Right kidney (tissue), 1 donor: ENCODE results near the gene PAFAH2.

Source experiments
- DNase-seq: peaks from one replicate; pipeline ENCODE4 v3.0.0-alpha.2; 2016

The PAFAH2 gene

DNA sequence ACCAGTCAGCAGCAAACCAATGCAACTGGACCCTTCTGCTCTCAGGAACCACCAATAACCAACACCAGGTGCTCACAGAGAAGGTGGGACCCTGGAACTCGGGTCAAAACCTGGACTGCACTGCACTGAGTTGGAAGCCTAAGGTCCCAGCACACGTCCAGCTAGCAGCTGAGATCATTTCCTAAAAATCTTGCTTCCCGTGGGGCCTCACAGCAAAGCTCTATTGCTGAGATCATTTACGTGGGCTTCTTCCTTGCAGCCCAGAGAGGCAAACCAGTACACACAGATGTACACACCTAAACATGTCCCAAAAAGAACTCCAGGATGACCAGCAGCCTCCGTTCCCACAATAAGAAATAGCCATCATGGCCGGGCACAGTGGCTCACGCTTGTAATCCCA lies 68.8 kb downstream of the PAFAH2 start:
- no peak for DNase-seq

DNA sequence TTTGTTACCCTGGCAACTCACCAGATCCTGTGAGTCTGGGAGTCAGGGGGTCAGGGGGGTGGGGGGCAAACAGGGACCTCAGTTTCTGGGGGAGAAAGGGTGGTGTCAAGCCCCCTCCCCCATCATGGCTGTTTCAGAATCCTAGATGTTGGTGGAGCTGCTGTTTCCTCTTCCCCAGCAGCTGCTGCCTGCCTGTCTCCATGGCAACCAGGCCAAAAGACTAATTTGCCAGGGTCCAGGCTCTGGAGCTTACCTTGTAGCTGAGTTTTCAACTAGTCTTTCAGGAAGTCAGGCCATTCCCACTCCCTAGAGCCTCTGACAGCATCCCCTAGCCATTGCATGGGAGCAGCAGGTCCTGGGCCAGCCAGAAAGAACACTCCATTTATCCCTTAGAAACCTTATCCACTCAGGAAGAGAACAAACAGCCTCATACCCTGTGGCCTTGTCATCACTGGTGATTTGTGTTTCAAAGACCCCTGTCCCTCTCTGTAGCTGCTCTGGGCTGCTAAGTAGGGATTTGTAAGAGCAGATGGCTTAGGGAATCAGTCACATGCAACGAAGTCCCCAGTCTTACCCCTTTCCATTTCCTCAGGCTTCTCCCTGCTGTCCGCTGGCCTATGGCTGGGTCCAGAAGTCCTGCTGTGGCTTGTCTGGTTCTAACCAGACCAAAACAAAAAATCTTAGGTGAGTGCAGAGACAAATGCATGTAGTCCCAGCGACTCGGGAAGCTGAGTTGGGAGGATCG lies 70.2 kb downstream of the PAFAH2 start:
- DNase-seq: no peak

- DNase-seq: no peak
These were observed 70.9 kb downstream of the PAFAH2 start for GRCh38 chr1:25926731-25927496.

- DNase-seq: no peak
These were observed 73.4 kb downstream of the PAFAH2 start for GRCh38 chr1:25924454-25924853.

GRCh38 chr1:25922971-25923552 lies 74.8 kb downstream of the PAFAH2 start:
- DNase-seq: peak; percentile 85

- DNase-seq: peak; percentile 84
These were observed 75.5 kb downstream of the PAFAH2 start for GRCh38 chr1:25922056-25922970.

DNA sequence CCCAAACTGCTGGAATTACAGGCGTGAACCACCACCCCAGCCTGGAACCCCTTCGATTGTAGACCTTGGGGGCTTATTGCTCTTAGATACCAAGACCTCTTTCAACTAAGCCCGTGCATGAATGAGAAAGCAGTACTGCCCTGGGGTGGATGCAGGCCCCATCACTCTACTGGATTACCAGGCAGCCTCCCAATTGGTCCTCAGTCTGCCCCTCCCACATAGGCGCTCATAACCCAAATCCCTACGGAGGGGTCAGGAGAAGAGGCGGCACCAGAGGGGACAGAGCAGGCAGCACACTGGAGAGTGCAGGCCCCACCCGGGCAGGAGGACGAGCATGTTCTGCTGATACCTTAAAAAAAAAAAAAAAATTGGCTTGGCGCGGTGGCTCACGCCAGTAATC lies 79.2 kb downstream of the PAFAH2 start:
- DNase-seq: no peak

GRCh38 chr1:25917996-25918395 lies 79.9 kb downstream of the PAFAH2 start:
- DNase-seq: no peak

DNA sequence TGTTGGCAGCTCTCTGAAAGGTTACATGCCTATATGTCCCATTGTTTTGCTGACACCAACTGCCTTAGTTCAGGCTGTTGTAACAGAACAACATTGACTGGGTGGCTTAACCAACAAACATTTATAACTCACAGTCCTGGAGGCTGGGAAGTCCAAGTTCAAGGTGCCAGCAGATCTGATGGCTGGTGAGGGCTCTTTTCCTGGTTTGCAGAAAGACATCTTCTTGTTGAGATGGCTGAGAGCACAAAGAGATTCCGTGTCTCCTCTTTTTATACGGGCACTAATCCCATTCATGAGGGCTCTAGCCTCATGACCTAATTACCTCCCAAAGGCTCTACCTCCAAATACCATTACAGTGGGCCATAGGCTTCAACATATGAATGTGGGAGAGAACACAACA lies 81.4 kb downstream of the PAFAH2 start:
- no peak for DNase-seq

- no peak for DNase-seq
These were observed 83.5 kb downstream of the PAFAH2 start for GRCh38 chr1:25914074-25914995.

- DNase-seq: no peak
These were observed 84.7 kb downstream of the PAFAH2 start for GRCh38 chr1:25913206-25913605.

DNA sequence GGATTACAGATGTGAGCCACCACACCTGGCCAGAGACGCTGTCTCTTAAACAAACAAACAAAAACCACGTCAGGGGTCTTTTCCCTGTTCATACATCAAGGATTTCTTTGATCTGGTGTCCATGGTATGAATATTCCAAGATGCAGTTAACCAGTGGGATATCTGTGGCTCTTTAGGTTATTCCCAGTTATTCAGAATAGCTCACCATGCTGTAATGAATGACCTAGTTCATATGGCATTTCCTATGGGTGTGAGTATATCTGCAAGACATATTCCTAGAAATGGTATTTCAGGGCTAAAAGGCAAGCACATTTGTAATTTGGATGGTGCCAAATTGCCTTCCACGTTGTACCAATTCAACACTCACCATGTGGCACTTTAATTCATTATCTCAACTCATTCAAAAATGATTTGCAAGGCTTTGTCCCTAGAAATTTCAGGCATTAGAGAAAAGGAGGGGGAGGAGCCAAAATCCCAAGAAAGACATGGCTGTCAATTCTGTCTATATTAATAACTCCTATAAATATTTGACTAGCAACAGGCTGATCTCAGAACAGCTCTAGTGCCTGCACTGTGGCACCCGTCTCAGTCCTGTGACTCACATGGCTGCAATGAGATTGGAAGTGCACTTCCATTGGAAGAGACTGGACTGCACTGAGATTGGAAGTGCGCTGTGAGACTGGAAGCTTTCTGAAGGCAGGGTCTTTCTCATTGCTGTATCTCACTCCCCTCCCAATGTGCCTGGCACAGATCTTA lies 85.6 kb downstream of the PAFAH2 start:
- no peak for DNase-seq

GRCh38 chr1:25911162-25911561 lies 86.7 kb downstream of the PAFAH2 start:
- no peak for DNase-seq
